Measurements from ENCODE around the gene SLC6A11. TPM values are rescaled to one million over a fixed set of nuclear protein-coding genes. Genes with fewer than 3 reads are reported as not detected.

SLC6A11 gene
- total RNA-seq, 1 donor, result not detected

DNA sequence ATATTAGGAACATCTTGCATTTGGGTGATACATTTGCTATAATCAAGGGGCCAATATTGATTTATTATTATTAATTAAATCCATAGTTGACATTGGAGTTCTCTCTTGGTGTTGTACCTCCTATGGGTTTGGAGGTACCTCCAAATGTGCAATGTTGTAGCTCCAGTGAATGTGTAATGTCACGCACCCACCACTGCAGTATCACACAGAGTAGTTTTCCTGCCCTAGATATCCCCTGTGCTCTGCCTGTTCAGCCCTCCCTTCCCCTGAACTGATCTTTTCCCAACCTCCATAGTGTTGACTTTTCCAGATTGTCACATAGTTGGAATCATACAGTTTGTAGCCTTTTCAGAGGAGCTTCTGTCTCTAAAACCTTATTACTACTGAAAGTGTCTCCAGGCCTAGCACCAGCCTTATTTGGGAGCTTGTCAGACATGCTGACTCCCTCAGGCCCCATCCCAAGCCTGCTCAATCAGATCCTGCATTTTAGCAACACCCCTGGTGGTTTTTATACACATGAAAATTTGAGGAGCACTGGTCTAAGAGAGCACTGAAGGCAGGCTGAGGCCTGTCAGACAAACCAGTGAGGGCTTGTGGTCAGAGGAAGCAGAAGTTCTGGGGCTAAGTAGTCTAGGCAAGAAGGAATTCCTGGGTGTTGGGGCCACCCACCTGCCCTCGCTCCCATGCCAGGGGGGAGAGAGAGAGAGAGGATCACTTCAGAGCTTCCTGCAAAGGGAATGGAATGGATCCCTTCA is 73.4 kb downstream of the SLC6A11 start:
- TF ChIP-seq CTCF (IDR thresholded peaks at IDR 0.05; ENCODE audit: insufficient read depth, low read depth, low read length), result no peak
- no peak overlapping the region for H3K4me3 ChIP-seq (ENCODE audit: low read depth, low read length)
- DNase-seq (ENCODE audit: low read depth), result no peak

- TF ChIP-seq CTCF (IDR thresholded peaks at IDR 0.05; ENCODE audit: insufficient read depth, low read depth, low read length), result no peak
- H3K4me3 ChIP-seq (ENCODE audit: low read depth, low read length), result no peak overlapping the region
- no peak for DNase-seq (ENCODE audit: low read depth)
These were observed 74.6 kb downstream of the SLC6A11 start for GRCh38 chr3:10890665-10891064.

- no peak overlapping the region for H3K4me3 ChIP-seq (ENCODE audit: low read depth, low read length)
- DNase-seq (ENCODE audit: low read depth), result no peak
- TF ChIP-seq CTCF (IDR thresholded peaks at IDR 0.05; ENCODE audit: insufficient read depth, low read depth, low read length), result no peak
These were observed 76.6 kb downstream of the SLC6A11 start for GRCh38 chr3:10892622-10893021.

- DNase-seq (ENCODE audit: low read depth), result no peak
- H3K4me3 ChIP-seq (ENCODE audit: low read depth, low read length), result no peak overlapping the region
- TF ChIP-seq CTCF (IDR thresholded peaks at IDR 0.05; ENCODE audit: insufficient read depth, low read depth, low read length), result no peak
These were observed 85.4 kb downstream of the SLC6A11 start for GRCh38 chr3:10901296-10901945.

GRCh38 chr3:10907262-10907661 is 91.2 kb downstream of the SLC6A11 start:
- DNase-seq (ENCODE audit: low read depth), result no peak
- no peak for TF ChIP-seq CTCF (IDR thresholded peaks at IDR 0.05; ENCODE audit: insufficient read depth, low read depth, low read length)
- no peak overlapping the region for H3K4me3 ChIP-seq (ENCODE audit: low read depth, low read length)

DNA sequence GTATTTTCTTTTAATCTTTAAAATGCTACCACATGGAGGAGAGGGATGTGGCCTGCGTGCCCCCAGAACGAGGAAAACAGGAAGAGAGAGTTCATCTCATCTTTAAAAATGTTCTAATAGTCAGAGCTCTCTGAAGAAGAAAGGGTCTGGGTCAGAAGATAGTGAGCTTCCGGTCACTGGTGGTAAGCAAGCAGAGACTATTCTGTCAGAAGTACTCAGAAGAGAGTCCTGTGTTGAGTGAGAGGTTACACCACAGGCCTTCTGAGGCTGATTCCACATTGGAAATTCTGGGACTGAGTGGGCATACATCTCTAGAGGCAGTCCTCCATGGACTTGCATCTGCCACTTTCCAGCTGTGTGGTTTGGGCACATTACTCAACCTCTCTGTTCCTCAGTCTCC is 94.3 kb downstream of the SLC6A11 start:
- no peak for TF ChIP-seq CTCF (IDR thresholded peaks at IDR 0.05; ENCODE audit: insufficient read depth, low read depth, low read length)
- no peak for DNase-seq (ENCODE audit: low read depth)
- no peak overlapping the region for H3K4me3 ChIP-seq (ENCODE audit: low read depth, low read length)

Measured in fibroblast of villous mesenchyme (primary cell).